Kidney (tissue), 14 donors: ENCODE measurements around the gene SLC22A23. TPM values are rescaled to one million over a fixed set of nuclear protein-coding genes. Genes with fewer than 3 reads are reported as not detected.

Source experiments
- DNase-seq, 5 donors: peaks; one replicate each; pipeline ENCODE4 v3.0.0-alpha.2; 2013 to 2020
- FAIRE-seq: peaks from 2 replicates; lab custom pipeline; 2012; peaks lifted over from hg19 to GRCh38; lab: Jason Lieb, UNC
- H3K27ac ChIP-seq, 2 donors: one replicate each; pipeline ENCODE4 v1.7.0; 2013; ENCODE audit warnings: low read depth in 2 of 2, low read length in 2 of 2, inconsistent platforms in 1 of 2
- H3K27me3 ChIP-seq: one replicate; pipeline ENCODE4 v1.7.1; 2013; ENCODE audit warnings: low read length, inconsistent platforms; ENCODE audit not compliant: control insufficient read depth, insufficient read depth
- H3K36me3 ChIP-seq, 3 donors: one replicate each; pipeline versions ENCODE4 v1.7.0 to v1.7.1; 2013; ENCODE audit warnings: low read length in 3 of 3, control low read depth in 1 of 3, inconsistent platforms in 1 of 3; ENCODE audit not compliant: insufficient read depth in 3 of 3, control insufficient read depth in 2 of 3
- H3K4me1 ChIP-seq, 3 donors: one replicate each; pipeline versions ENCODE4 v1.7.0 to v1.7.1; 2013; ENCODE audit warnings: low read length in 3 of 3, inconsistent platforms in 1 of 3, low read depth in 1 of 3; ENCODE audit not compliant: control insufficient read depth in 2 of 3, insufficient read depth in 2 of 3
- H3K4me3 ChIP-seq, 3 donors: one replicate each; pipeline versions ENCODE4 v1.7.0 to v1.8.1; 2013; ENCODE audit warnings: low read length in 3 of 3, control low read depth in 1 of 3, inconsistent platforms in 1 of 3
- H3K9ac ChIP-seq, 3 donors: one replicate each; pipeline versions ENCODE4 v1.7.0 to v1.7.1; 2013; ENCODE audit warnings: low read length in 3 of 3, control low read depth in 1 of 3, inconsistent platforms in 1 of 3
- H3K9me3 ChIP-seq, 3 donors: one replicate each; pipeline versions ENCODE4 v1.7.0 to v1.7.1; 2013; ENCODE audit warnings: low read length in 3 of 3, control low read depth in 1 of 3, inconsistent platforms in 1 of 3; ENCODE audit not compliant: control insufficient read depth in 2 of 3, insufficient read depth in 1 of 3
- intact Hi-C: fragments of 100-400 bp; cut with DNase I; formaldehyde crosslinking; loops from one replicate; pipeline ENCODE4 v1.11.1; 2022
- polyA plus RNA-seq: library from polyadenylated mRNA; stranded (reverse); fragments of 350-450 nt; fragmentation: Illumina TruSeq; extraction: RNeasy Lipid Tissue Mini Kit (QIAGEN cat#74804); gene quantifications from one replicate; pipeline ENCODE4 v1.2.3, GENCODE V29; 2014; ENCODE audit warnings: low read depth, low replicate concordance; ENCODE audit not compliant: insufficient read depth
- total RNA-seq: library from RNA; stranded (reverse); fragmentation: NEBNext Ultra II Directional; extraction: Animal tissue kit (Norgen Biotek cat#: 25700); gene quantifications from one replicate; pipeline ENCODE4 v1.2.1, GENCODE V29; 2021
- TF ChIP-seq, protein P1 (sequence below): IDR thresholded peaks from 3 replicates; pipeline ENCODE4 v1.5.1; 2012; ENCODE audit warnings: mild to moderate bottlenecking, moderate library complexity, borderline replicate concordance; ENCODE audit not compliant: insufficient read depth; ENCODE audit errors: extremely low read depth
- donor health status: control.
- donor health status: control.
- donor health status: control.
- donor health status: control.
- donor health status: control.
- donor health status: DM: yes; HTN: yes; CAD: no.
- donor health status: Normal renal cell carcinoma (clear cell type).

Gene SLC22A23
- total and polyA plus RNA-seq, 2 donors from 2014 or later: 5.3 to 5.7 TPM

DNA sequence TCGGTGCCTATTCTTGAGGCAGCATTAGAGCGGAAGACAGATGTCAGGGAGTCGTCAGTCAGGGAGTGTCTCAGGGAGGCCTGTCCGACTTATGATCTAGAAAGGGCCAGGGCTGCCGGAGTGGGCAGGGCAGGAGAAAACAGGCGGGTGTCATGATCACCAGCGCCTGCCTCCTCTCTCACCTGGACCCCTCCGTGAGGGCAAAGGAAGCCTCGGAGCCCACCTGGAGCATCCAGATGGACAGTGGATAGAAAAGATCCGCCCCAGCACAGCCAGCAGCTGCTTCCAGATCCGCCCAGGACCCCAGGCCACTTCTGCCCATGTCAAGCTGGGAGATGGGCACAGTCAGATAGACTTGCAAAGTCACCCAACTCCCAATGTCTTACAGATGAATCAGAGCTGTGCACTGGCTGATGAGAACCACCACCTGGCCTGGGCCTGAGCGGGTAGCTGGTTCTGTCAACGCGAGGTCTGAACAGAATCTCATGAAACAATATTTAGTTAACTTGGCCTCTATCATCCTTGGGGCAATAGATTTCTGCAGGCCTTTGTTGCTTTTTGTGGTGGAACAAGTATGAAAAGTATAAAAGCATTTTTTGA lies 175.9 kb downstream of the SLC22A23 start:
- Histone ChIP-seq H3K9me3 (no peaks in the 10 kb centered on the region), H3K9ac (no peak overlapping the region), H3K4me3 (no peak overlapping the region), H3K36me3 (peaks cover 0 to 5% (median 4%) of the 10 kb centered on the region in 3 donors), H3K27ac (peak overlapping the region; percentile 11 to 49), H3K27me3 (no peaks in the 10 kb centered on the region), H3K4me1 (peaks cover 0 to 7% (median 0%) of the 10 kb centered on the region in 3 donors)
- DNase-seq (peak in 2 of 5 donors; percentile 29 to 55), FAIRE-seq (no peak)
- intact Hi-C loops: loop anchor here (5.0 kb wide), 1 partner anchor 456 kb away; no protein-coding TSS in a partner anchor
- TF ChIP-seq, protein P1, sequence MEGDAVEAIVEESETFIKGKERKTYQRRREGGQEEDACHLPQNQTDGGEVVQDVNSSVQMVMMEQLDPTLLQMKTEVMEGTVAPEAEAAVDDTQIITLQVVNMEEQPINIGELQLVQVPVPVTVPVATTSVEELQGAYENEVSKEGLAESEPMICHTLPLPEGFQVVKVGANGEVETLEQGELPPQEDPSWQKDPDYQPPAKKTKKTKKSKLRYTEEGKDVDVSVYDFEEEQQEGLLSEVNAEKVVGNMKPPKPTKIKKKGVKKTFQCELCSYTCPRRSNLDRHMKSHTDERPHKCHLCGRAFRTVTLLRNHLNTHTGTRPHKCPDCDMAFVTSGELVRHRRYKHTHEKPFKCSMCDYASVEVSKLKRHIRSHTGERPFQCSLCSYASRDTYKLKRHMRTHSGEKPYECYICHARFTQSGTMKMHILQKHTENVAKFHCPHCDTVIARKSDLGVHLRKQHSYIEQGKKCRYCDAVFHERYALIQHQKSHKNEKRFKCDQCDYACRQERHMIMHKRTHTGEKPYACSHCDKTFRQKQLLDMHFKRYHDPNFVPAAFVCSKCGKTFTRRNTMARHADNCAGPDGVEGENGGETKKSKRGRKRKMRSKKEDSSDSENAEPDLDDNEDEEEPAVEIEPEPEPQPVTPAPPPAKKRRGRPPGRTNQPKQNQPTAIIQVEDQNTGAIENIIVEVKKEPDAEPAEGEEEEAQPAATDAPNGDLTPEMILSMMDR: no peak

GRCh38 chr6:3280091-3280490 lies 176.8 kb downstream of the SLC22A23 start:
- no peaks in the 10 kb centered on the region for H3K9me3 ChIP-seq
- H3K27me3 ChIP-seq: no peaks in the 10 kb centered on the region
- peak overlapping the region in 1 of 2 donors; percentile 20 for H3K27ac ChIP-seq
- no peak overlapping the region for H3K4me3 ChIP-seq
- peaks cover 0 to 5% (median 4%) of the 10 kb centered on the region in 3 donors for H3K36me3 ChIP-seq
- peaks cover 0 to 7% (median 0%) of the 10 kb centered on the region in 3 donors for H3K4me1 ChIP-seq
- TF ChIP-seq, protein P1: no peak
- peak in 1 of 5 donors; percentile 48 for DNase-seq
- no peak overlapping the region for H3K9ac ChIP-seq
- intact Hi-C loops: loop anchor here (5.0 kb wide), 1 partner anchor 457 kb away; no protein-coding TSS in a partner anchor
- no peak for FAIRE-seq

DNA sequence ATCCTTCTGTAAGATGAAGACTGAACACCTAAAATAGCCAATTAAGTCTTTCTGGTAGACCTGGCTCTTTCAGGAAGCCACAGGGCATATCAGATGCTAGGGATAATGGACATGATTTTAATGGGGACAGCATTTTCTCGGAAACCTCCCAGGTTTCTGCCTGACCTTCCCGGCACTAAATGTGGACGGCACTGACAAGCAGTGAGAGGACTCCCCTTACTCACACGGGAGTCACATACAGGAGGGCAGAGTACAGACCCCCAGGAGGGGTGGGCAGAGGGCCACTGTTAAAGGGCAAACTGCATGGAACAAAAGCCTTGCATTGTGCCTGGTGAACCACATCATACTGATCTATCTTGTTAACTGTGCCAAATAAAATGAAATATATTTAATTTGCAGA lies 178.2 kb downstream of the SLC22A23 start:
- no peak overlapping the region for H3K9ac ChIP-seq
- H3K4me3 ChIP-seq: no peak overlapping the region
- peak in 1 of 5 donors; percentile 28 for DNase-seq
- TF ChIP-seq, protein P1: no peak
- H3K27ac ChIP-seq: no peak overlapping the region
- H3K9me3 ChIP-seq: no peaks in the 10 kb centered on the region
- intact Hi-C loops: no loop called here
- FAIRE-seq: no peak
- H3K27me3 ChIP-seq: no peaks in the 10 kb centered on the region
- H3K36me3 ChIP-seq: peaks cover 0 to 5% (median 4%) of the 10 kb centered on the region in 3 donors
- H3K4me1 ChIP-seq: peaks cover 0 to 3% (median 0%) of the 10 kb centered on the region in 3 donors
